RPMI7951 (cell line): Measurements from ENCODE around the gene CSMD2. TPM values are rescaled to one million over a fixed set of nuclear protein-coding genes. Genes with fewer than 3 reads are reported as not detected.

Experiments
- DNase-seq: peaks from one replicate; pipeline ENCODE4 v3.0.0-alpha.2; 2012; ENCODE audit warnings: low read depth
- total RNA-seq: library from RNA; depleted of rRNA; stranded (reverse); fragments of >200 nt; shearing (Covaris generic); gene quantifications from 2 replicates; pipeline ENCODE4 v1.2.3, GENCODE V29; 2014

CSMD2 gene
- total RNA-seq, 1 experiment from 2014 or later, result 1.1 TPM

- DNase-seq, result peak; percentile 40
These were observed 480.4 kb downstream of the CSMD2 start for GRCh38 chr1:33684396-33685179.

DNA sequence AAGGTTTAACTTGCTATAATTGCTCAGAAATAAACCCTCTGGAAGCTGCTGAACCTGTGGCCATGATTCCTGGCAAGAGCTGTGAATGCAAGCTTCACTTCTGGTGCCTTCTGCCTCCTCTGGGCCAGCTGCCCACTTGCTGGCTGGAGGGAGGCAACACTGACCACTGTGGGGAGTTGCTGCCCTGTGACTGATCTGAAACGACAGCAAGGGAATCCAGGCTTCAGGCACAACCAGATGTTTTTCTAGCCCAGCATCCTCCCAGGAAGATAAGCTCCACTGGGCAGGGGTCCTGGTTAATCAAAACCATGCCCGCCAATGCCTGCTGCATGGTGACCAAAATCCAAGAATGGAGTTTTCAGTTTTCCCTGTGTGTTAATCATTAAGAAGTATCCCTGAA is 481.1 kb downstream of the CSMD2 start:
- DNase-seq, result peak; percentile 73

- no peak for DNase-seq
These were observed 482.7 kb downstream of the CSMD2 start for GRCh38 chr1:33682371-33682770.

DNA sequence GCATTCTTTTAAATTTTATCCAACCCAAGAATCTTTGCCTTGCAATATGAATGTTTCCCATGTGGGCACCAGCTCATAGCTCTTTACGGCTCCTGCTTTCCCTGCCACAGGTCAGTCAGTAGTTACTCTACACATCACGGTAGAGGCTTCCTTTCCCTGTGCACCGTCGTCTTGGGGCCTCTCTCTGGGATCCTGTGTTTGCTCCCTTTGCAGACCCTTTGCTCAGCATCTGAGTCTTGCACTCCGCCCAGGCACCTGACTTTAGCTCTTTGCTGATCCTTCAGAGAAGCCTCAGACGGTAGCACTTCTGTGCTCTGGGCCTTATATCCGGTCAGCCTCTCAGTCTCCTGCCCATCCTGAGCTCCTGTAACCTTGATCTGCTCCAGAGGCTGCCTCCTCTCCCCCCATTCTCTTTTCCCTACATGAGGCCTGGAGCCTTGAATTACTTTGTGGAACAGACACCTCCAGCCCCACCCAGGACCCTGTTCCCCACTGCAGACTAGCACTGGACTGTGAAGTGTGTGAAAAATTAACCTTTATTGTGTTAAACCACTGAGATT is 484.7 kb downstream of the CSMD2 start:
- no peak for DNase-seq

DNA sequence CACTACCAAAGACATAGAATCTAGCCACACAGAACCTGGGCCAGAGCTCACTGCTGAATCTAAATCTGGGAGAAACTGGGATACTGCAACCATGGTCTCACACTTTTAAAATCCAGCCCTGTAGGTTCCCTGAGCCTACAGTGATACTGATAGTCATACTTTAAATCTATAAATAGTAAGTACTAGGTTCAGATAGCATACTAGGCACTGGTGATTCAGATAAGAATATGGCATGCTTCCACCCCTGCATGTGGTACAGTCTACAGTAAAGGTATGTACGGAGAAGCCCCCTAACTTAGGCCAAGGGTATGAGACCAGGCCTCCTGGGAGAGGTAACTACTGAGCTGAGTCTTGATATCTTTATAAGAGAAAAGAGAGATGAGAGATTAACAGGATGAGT is 494.5 kb downstream of the CSMD2 start:
- no peak for DNase-seq

- DNase-seq, result no peak
These were observed 496.3 kb downstream of the CSMD2 start for GRCh38 chr1:33668695-33669094.

- DNase-seq, result peak; percentile 31
These were observed 497.4 kb downstream of the CSMD2 start for GRCh38 chr1:33667386-33668282.

- no peak for DNase-seq
These were observed 498.4 kb downstream of the CSMD2 start for GRCh38 chr1:33666616-33667015.

- no peak for DNase-seq
These were observed 503.1 kb downstream of the CSMD2 start for GRCh38 chr1:33661811-33662454.

DNA sequence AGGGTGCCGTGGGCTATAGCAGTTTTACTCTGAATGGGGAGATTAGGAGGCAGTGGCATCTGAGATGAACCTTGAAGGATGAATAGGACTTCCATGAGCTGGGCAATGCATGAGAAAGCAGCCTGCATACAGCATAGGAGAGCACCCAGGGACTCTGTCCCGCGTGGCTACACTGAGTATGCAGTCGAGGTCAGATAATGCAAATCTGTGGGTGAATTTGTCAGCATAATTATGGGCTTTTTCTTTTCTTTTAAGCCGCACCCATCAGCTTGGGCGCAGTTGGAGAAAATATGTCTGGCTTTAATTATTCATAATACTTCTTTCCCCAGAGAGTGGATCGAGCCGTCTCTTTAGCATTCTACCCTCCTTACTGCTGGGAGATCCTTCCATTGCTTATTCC is 504.1 kb downstream of the CSMD2 start:
- DNase-seq, result no peak

DNA sequence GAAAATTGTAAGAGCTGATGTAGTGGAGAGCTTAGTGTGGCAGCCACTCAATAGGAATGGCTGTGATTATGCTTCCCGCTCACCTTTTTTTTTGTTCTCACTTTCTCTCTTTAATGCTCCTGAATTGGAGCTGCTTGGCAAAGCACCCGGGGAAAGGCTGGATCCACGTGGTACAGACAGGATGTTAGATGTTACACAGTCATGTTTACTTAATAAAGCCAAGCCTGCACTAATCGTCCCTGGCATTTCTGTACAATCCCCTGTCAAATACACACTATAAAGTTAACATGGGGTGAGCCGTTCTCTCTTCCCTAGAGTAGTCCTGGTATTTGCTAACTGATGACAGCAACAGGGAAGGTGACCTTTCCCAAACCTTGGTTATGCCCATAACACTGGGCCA is 504.8 kb downstream of the CSMD2 start:
- DNase-seq, result no peak

DNA sequence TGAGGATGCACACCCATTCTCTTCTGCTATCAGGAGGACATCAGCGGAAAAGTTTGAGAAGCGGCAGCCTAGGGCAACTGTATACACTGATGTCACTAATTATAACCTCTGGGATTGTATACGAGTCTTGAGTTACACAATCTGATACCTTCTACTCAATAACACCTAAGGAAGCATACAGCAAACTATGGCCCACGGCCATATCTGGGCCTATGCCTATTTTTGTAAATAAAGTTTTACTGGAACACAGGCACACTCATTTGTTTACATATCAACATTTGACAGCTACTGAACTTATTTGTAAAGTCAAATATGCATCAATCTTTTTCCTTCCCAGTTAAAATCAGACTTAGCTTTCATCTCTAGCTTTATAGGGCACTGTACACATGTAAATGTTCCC is 505.4 kb downstream of the CSMD2 start:
- no peak for DNase-seq

DNA sequence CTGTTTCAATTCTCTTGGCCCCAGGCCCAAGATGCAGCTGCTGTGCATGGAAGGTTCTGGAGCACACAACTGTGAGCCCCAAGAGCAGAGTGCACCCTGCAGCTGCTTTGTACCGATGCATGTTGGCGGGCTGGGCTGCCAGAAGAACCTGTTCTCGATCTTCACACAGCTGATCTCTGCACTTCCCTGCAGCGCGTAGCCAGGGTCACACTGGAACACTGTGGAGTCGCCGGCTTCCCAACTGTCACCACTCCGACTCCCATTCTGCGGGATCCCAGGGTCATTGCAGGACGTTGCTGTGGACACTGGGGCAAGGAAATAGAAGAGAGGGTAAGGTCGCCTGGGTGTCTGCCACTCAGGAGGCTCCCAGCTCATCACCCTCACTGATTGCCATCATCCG is 507.2 kb downstream of the CSMD2 start:
- no peak for DNase-seq

- no peak for DNase-seq
These were observed 508.5 kb downstream of the CSMD2 start for GRCh38 chr1:33656467-33657005.

- DNase-seq, result no peak
These were observed 509.5 kb downstream of the CSMD2 start for GRCh38 chr1:33655496-33655895.

DNA sequence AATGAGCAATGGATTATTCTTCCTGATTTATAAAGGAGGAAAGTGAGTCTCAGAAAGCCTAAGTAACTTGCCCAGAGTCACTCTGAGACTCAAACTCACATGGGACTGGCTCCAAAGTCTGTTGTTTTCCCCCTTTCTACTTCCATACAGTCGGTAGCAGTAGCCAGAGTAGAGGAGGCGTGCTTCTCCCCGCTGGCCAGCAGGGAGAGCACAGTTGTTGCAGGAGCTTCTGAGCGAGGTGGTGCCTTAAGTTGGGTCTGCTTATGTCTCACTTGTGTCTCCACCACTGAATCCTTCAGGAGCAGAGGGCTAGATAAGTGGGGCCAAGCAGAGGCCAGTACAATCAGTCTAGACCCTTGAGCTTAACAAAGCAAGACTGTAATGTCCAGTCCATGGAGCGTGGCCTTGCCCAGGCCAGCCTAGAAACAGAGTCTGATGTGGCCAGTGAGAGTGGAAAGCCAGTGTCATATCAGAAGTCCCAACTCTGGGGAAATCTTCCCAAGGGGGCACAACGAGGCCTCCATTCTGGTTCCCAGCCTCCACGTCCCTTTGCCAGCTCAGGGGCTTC is 510.7 kb downstream of the CSMD2 start:
- peak; percentile 28 for DNase-seq

DNA sequence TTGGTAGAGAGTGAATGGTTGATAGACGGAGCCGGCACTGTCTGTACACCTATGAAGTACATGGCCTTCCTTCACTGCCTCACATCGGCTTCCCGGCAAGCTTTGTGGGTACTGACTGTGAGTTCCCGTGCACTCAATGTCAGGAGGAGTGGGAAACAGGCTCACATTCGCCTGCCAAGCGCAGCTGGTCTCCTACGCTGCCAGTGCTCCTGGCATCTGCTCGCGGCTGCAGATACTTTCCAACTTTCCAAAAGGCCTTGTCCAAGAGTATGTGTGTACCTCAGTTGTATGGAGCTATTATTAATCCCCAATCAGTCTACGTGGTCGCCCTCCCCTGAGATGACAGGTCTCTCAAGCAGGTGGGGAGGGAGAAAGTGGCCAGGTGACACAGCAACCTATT is 511.8 kb downstream of the CSMD2 start:
- no peak for DNase-seq

DNA sequence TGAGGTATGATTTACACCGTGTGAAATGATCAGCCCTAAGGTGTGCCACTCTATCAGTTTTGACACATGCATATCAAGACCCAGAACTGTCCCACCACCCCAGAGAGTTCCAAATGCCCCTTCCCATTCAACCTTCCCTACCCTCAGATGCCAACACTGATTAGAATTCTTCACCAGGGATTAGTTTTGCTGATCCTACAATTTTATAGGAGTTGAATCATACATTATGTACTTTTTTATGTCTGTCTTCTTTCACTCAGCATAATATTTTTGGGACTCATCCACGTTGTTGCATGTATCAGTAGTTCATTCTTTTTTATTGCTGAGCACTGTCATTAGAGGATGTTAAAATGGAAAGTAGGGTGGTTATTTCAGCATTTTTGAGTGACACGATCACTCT is 514.3 kb downstream of the CSMD2 start:
- no peak for DNase-seq

GRCh38 chr1:33649759-33650158 is 515.3 kb downstream of the CSMD2 start:
- no peak for DNase-seq

DNA sequence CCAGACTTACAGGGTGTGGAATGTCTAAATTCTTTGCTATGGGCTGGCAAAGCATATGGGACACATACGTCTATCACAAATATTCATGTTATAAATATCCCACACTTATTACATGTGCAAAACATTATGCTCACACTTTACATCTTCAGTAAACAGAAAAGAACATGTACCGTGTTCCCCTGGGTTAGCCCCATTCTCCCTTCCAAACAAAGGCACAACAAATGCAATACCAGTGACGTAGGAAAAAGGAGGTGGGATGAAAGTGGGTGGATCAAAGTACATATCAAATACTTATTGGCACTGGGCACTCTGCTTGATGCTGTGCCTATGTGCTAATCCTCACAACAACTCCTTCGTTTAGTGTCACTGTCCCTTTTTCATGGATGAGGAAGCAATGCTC is 521.8 kb downstream of the CSMD2 start:
- DNase-seq, result no peak

GRCh38 chr1:33641104-33641830 is 523.8 kb downstream of the CSMD2 start:
- peak; percentile 24 for DNase-seq
